PC-3 (cell line): Measurements from ENCODE around the gene APOL6. TPM values are rescaled to one million over a fixed set of nuclear protein-coding genes. Genes with fewer than 3 reads are reported as not detected.

Source experiments
- ATAC-seq: fragments of 200-7000 bp; cut with Tn5 transposase; 2 replicates; pipeline ENCODE4 v1.9.1; 2020; ENCODE audit warnings: mild to moderate bottlenecking, moderate library complexity
- BruUV-seq: library from RNA; stranded (reverse); fragments of 400-500 nt; replicated peaks from 2 replicates; lab custom pipeline; 2021; lab: Mats Ljungman, UMichigan
- CTCF ChIA-PET: fragments of 300-600 bp; sonication (Branson Sonifier 250); formaldehyde crosslinking; loops from one replicate; lab custom pipeline; 2022; ENCODE audit warnings: antibody characterized with exemption; lab: Charles Lee
- POLR2A ChIA-PET: fragments of 300-600 bp; sonication (Branson Sonifier 250); formaldehyde crosslinking; loops from one replicate; lab custom pipeline; 2022; ENCODE audit warnings: antibody characterized with exemption; ENCODE audit not compliant: unreplicated experiment; lab: Charles Lee
- DNase-seq: peaks from one replicate; pipeline ENCODE4 v3.0.0-alpha.2; 2015
- H2AFZ ChIP-seq: fragments of 300-600 bp; sonication (generic); 2 replicates; pipeline ENCODE4 v1.6.0; 2016; ENCODE audit warnings: antibody characterized with exemption, low read length
- H3F3A ChIP-seq: fragments of 300-600 bp; sonication (generic); one replicate; pipeline ENCODE4 v1.6.0; 2017; ENCODE audit warnings: antibody characterized with exemption, low read length, control low read depth, mild to moderate bottlenecking; ENCODE audit not compliant: unreplicated experiment
- H3K27ac ChIP-seq: fragments of 300-600 bp; sonication (generic); 2 replicates; pipeline ENCODE4 v1.5.1; 2016; ENCODE audit warnings: mild to moderate bottlenecking, low read length
- H3K27me3 ChIP-seq: fragments of 300-600 bp; sonication (generic); 2 replicates; pipeline ENCODE4 v1.6.1; 2016; ENCODE audit warnings: low read length, mixed read lengths
- H3K36me3 ChIP-seq: fragments of 300-600 bp; sonication (generic); 2 replicates; pipeline ENCODE4 v1.6.1; 2016; ENCODE audit warnings: low read depth, mixed run types, low read length, mixed read lengths
- H3K4me1 ChIP-seq: fragments of 300-600 bp; sonication (generic); 2 replicates; pipeline ENCODE4 v1.5.1; 2016; ENCODE audit warnings: low read length; ENCODE audit not compliant: insufficient read depth
- H3K4me2 ChIP-seq: fragments of 300-600 bp; sonication (generic); 2 replicates; pipeline ENCODE4 v1.6.0; 2016; ENCODE audit warnings: low read length
- H3K4me3 ChIP-seq: fragments of 300-600 bp; sonication (generic); 2 replicates; pipeline ENCODE4 v1.5.1; 2016; ENCODE audit warnings: mild to moderate bottlenecking, low read length, mixed read lengths
- H3K79me2 ChIP-seq: fragments of 300-600 bp; sonication (generic); 2 replicates; pipeline ENCODE4 v1.6.1; 2017; ENCODE audit warnings: low read length, mixed read lengths
- H3K9ac ChIP-seq: fragments of 300-600 bp; sonication (generic); 2 replicates; pipeline ENCODE4 v1.6.0; 2016; ENCODE audit warnings: mild to moderate bottlenecking, low read length
- H3K9me2 ChIP-seq: fragments of 300-600 bp; sonication (generic); replicated peaks from 2 replicates; pipeline ENCODE4 v1.6.1; 2016; ENCODE audit warnings: mixed run types, low read length, mixed read lengths
- H3K9me3 ChIP-seq: fragments of 300-600 bp; sonication (generic); 2 replicates; pipeline ENCODE4 v1.6.1; 2016; ENCODE audit warnings: low read length, mixed read lengths
- H4K20me1 ChIP-seq: fragments of 300-600 bp; sonication (generic); 2 replicates; pipeline ENCODE4 v1.6.1; 2016; ENCODE audit warnings: low read length, mixed read lengths
- CTCF ChIP-seq: fragments of 300-600 bp; sonication (generic); conservative IDR thresholded peaks from 2 replicates; pipeline ENCODE4 v1.5.1; 2017; ENCODE audit warnings: antibody characterized with exemption, low read depth, mild to moderate bottlenecking, low read length
- EZH2 ChIP-seq: fragments of 300-600 bp; sonication (generic); IDR thresholded peaks from one replicate; pipeline ENCODE4 v1.6.1; 2017; ENCODE audit warnings: antibody characterized with exemption, mild to moderate bottlenecking, low read length; ENCODE audit not compliant: unreplicated experiment
- EZH2phosphoT487 ChIP-seq: fragments of 300-600 bp; sonication (generic); IDR thresholded peaks from 2 replicates; pipeline ENCODE4 v1.6.1; 2018; ENCODE audit warnings: mild to moderate bottlenecking, antibody characterized with exemption, low read length, borderline replicate concordance
- intact Hi-C: fragments of 100-400 bp; cut with micrococcal nuclease; formaldehyde crosslinking; loops from 2 replicates; pipeline ENCODE4 v1.9.0; 2023
- total RNA-seq: library from RNA; depleted of rRNA; stranded (reverse); fragments of >200 nt; gene quantifications from 2 replicates; pipeline ENCODE4 v1.2.3, GENCODE V29; 2014

The APOL6 gene
- total RNA-seq, 1 experiment from 2014 or later: 8.2 TPM

GRCh38 chr22:35633520-35633919 is 14.7 kb upstream of the APOL6 start:
- Histone ChIP-seq H3K9me3 (no peaks in the 10 kb centered on the region), H3K36me3 (no peaks in the 10 kb centered on the region), H3K9ac (no peak overlapping the region), H3K27me3 (no peaks in the 10 kb centered on the region), H3K27ac (no peak overlapping the region), H3K9me2 (no peaks in the 10 kb centered on the region), H3F3A (no peaks in the 10 kb centered on the region), H3K4me1 (peaks cover 18% of the 10 kb centered on the region), H3K79me2 (no peaks in the 10 kb centered on the region), H3K4me2 (no peak overlapping the region), H3K4me3 (no peak overlapping the region), H2AFZ (no peak overlapping the region), H4K20me1 (no peaks in the 10 kb centered on the region)
- CTCF ChIA-PET: no interaction called here
- DNase-seq: no peak
- intact Hi-C loops: no loop called here
- POLR2A ChIA-PET: no interaction called here
- no TSS peak for BruUV-seq
- TF ChIP-seq EZH2phosphoT487 (no peak), EZH2 (no peak), CTCF (no peak)
- ATAC-seq: no peak

GRCh38 chr22:35634015-35634414 is 14.2 kb upstream of the APOL6 start:
- H3K9ac ChIP-seq: no peak overlapping the region
- no peaks in the 10 kb centered on the region for H3K79me2 ChIP-seq
- intact Hi-C loops: no loop called here
- H2AFZ ChIP-seq: no peak overlapping the region
- CTCF ChIA-PET: no interaction called here
- H3K9me3 ChIP-seq: no peaks in the 10 kb centered on the region
- no peaks in the 10 kb centered on the region for H3K27me3 ChIP-seq
- no peak for ATAC-seq
- BruUV-seq: no TSS peak
- POLR2A ChIA-PET: no interaction called here
- no peak overlapping the region for H3K4me3 ChIP-seq
- no peaks in the 10 kb centered on the region for H4K20me1 ChIP-seq
- TF ChIP-seq CTCF (no peak), EZH2phosphoT487 (no peak)
- DNase-seq: no peak
- H3K9me2 ChIP-seq: no peaks in the 10 kb centered on the region
- H3K4me2 ChIP-seq: no peak overlapping the region
- no peaks in the 10 kb centered on the region for H3K36me3 ChIP-seq
- no peak overlapping the region for H3K27ac ChIP-seq
- peaks cover 13% of the 10 kb centered on the region for H3K4me1 ChIP-seq
- no peaks in the 10 kb centered on the region for H3F3A ChIP-seq

- H2AFZ ChIP-seq: no peak overlapping the region
- no peak for TF ChIP-seq EZH2
- no peaks in the 10 kb centered on the region for H3K36me3 ChIP-seq
- no peak for ATAC-seq
- no peaks in the 10 kb centered on the region for H3K27me3 ChIP-seq
- ChIA-PET POLR2A (no interaction called here), CTCF (no interaction called here)
- no peak for DNase-seq
- no peaks in the 10 kb centered on the region for H3K9me3 ChIP-seq
- no peak overlapping the region for H3K27ac ChIP-seq
- H3K4me3 ChIP-seq: no peak overlapping the region
- no peaks in the 10 kb centered on the region for H3K9me2 ChIP-seq
- H3F3A ChIP-seq: no peaks in the 10 kb centered on the region
- no peaks in the 10 kb centered on the region for H3K79me2 ChIP-seq
- intact Hi-C loops: no loop called here
- H3K4me1 ChIP-seq: peaks cover 6% of the 10 kb centered on the region; the same call in 1 of the 2 replicates
- H3K9ac ChIP-seq: no peak overlapping the region
- no peak overlapping the region for H3K4me2 ChIP-seq
- H4K20me1 ChIP-seq: no peaks in the 10 kb centered on the region
- no TSS peak for BruUV-seq
These were observed 13.2 kb upstream of the APOL6 start for GRCh38 chr22:35634943-35635540.
